Naive B cell (primary cell): Measurements from ENCODE around the gene CAPN13. TPM values are rescaled to one million over a fixed set of nuclear protein-coding genes. Genes with fewer than 3 reads are reported as not detected.
"Not testable (repeated sequence)": the region's sequence is repeated elsewhere in the genome, so short reads cannot be mapped to it uniquely, and the experiment has no call there.

Experiments used
- ATAC-seq, 2 donors: fragments of 150-1000 bp; cut with Tn5 transposase; 2 replicates each; pipeline ENCODE4 v1.10.0; 2021; ENCODE audit warnings: low read depth in 2 of 2, mild to moderate bottlenecking in 2 of 2, moderate library complexity in 2 of 2
- DNase-seq: peaks from one replicate; pipeline ENCODE4 v3.0.0; 2022
- H3K27ac Mint-ChIP-seq, 6 donors: one replicate each; pipeline ENCODE4 v1.8.0; 2020 to 2022; ENCODE audit warnings: mild to moderate bottlenecking in 6 of 6, mixed read lengths in 6 of 6, moderate library complexity in 5 of 6, inconsistent platforms in 2 of 6
- H3K27me3 Mint-ChIP-seq, 3 donors: one replicate each; pipeline ENCODE4 v1.8.0; 2021 to 2022; ENCODE audit warnings: mixed read lengths in 3 of 3, mild to moderate bottlenecking in 1 of 3
- H3K36me3 Mint-ChIP-seq, 2 donors: one replicate each; pipeline ENCODE4 v1.8.0; 2020 to 2022; ENCODE audit warnings: mixed read lengths in 2 of 2, inconsistent platforms in 1 of 2, mild to moderate bottlenecking in 1 of 2
- H3K4me1 Mint-ChIP-seq, 3 donors: one replicate each; pipeline ENCODE4 v1.8.0; 2020 to 2022; ENCODE audit warnings: mixed read lengths in 3 of 3, inconsistent platforms in 1 of 3, mild to moderate bottlenecking in 1 of 3, moderate library complexity in 1 of 3
- H3K4me3 Mint-ChIP-seq, 8 donors: one replicate each; pipeline ENCODE4 v1.8.0; 2020 to 2022; ENCODE audit warnings: mild to moderate bottlenecking in 8 of 8, mixed read lengths in 8 of 8, moderate library complexity in 8 of 8, inconsistent platforms in 2 of 8
- H3K9me3 Mint-ChIP-seq, 7 donors: one replicate each; pipeline ENCODE4 v1.8.0; 2020 to 2022; ENCODE audit warnings: mixed read lengths in 7 of 7, mild to moderate bottlenecking in 5 of 7, inconsistent platforms in 2 of 7, moderate library complexity in 1 of 7
- polyA plus RNA-seq, 6 donors: library from polyadenylated mRNA; unstranded; fragments of 300-500 nt; fragmentation: Illumina TruSeq; gene quantifications; one replicate each; pipeline ENCODE4 v1.2.3, GENCODE V29; 2021; ENCODE audit warnings: low read depth in 6 of 6

CAPN13 gene
- polyA plus RNA-seq, 6 donors from 2014 or later = not detected

GRCh38 chr2:30707304-30707903 lies 99.8 kb downstream of the CAPN13 start:
- Mint-ChIP-seq H3K4me3 (no peak overlapping the region), H3K9me3 (peaks cover 7 to 19% (median 10%) of the 10 kb centered on the region in 7 donors), H3K27me3 (peaks cover 0 to 7% (median 0%) of the 10 kb centered on the region in 3 donors), H3K36me3 (peaks cover 0 to 20% of the 10 kb centered on the region in 2 donors), H3K27ac (peak overlapping the region in 1 of 6 donors; percentile 4), H3K4me1 (peaks cover 9 to 20% (median 10%) of the 10 kb centered on the region in 3 donors)
- ATAC-seq (no peak), DNase-seq (no peak)

DNA sequence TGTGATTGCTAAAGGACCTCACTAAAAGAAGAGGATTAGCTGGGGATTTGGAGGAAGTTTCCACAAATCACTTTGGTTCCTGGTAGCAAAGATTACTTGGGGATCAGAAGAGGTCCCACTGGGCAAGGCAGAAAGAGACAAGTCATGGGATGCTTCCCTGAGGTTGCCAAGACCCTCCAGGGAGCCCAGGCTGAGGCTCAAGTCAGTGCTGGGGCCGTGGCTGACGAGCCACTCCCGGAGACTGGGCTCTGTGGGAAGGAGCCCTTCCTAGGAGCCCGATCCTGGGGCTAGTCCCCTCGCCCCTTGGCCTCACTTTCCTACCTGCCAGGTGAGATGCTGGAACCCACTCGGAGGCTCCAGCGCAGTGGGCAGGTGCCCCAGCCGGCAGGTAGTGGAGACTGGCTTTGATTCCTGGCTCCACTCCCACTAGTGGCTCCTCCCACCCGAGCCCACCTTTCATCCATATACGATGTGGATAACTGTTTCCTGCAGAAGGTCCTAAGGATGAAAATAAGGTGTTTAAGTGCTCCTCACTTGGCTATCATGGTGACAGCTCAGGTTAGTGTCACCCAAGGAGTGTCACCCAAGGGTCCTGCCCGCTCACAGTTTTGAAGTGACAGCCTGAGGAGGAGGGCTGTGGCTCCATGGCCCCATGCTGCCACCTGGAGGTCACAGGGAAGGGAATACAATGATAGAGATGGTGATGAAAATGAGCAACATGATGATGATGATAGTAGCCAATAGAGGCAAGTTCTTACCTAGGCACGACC lies 100.5 kb downstream of the CAPN13 start:
- DNase-seq (peak; percentile 65), ATAC-seq (peak; percentile 83 to 86)
- Mint-ChIP-seq H3K4me3 (peak overlapping the region in 1 of 8 donors; percentile 1), H3K9me3 (peaks cover 12 to 25% (median 17%) of the 10 kb centered on the region in 7 donors), H3K27me3 (peaks cover 0 to 11% (median 0%) of the 10 kb centered on the region in 3 donors), H3K36me3 (peaks cover 0 to 26% of the 10 kb centered on the region in 2 donors), H3K4me1 (peaks cover 7 to 17% (median 9%) of the 10 kb centered on the region in 3 donors), H3K27ac (peak overlapping the region in 2 of 6 donors; percentile 26 to 60)

DNA sequence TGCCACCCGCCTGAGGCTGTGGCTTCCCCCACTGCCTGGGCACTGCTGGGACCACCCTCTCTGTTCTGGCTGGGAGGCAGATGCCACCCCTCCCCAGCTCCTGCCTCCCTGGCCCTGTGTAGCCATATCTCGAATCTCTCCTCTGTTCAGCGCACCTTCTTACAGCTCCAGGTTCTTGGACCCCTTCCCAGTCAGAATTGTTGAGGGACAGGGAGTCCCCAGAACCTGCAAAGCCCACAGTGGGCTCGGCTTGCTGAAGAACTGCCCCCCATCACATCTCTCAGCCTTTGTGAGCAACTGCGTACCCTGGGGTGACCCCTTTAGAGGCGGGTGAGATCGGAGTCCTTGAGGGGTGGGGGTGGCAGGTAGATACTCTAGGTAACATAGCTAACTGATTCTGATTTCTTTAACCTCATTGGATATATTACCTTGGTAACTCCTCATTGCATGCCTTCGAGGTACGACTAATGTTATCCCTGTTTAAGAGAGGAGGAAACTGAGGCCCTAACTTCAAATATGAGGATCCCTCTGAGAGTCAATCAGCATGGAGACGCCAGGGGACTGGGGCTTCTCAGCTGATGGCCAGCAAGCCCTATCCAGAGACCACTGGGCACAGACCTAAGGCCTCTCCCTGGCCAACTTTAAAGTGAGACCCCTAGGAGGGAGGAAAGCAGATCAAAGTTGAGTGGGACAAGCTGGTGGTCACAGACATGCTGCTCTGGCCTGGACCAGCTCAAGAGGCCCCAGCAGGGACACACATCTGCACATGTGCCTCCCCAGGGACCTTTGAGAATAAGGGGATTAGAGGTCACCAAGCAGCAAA lies 101.3 kb downstream of the CAPN13 start:
- peaks cover 0 to 34% of the 10 kb centered on the region in 2 donors for H3K36me3 Mint-ChIP-seq
- no peak overlapping the region for H3K4me3 Mint-ChIP-seq
- peaks cover 0 to 11% (median 0%) of the 10 kb centered on the region in 3 donors for H3K27me3 Mint-ChIP-seq
- H3K9me3 Mint-ChIP-seq = peaks cover 16 to 33% (median 22%) of the 10 kb centered on the region in 7 donors
- ATAC-seq (no peak), DNase-seq (no peak)
- peak overlapping the region in 2 of 6 donors; percentile 26 to 36 for H3K27ac Mint-ChIP-seq
- peaks cover 5 to 15% (median 6%) of the 10 kb centered on the region in 3 donors for H3K4me1 Mint-ChIP-seq

GRCh38 chr2:30705056-30705455 lies 102.2 kb downstream of the CAPN13 start:
- ATAC-seq = no peak
- H3K9me3 Mint-ChIP-seq = peaks cover 16 to 35% (median 24%) of the 10 kb centered on the region in 7 donors
- DNase-seq = no peak
- H3K27ac Mint-ChIP-seq = peak overlapping the region in 1 of 6 donors; percentile 92
- peaks cover 0 to 11% (median 0%) of the 10 kb centered on the region in 3 donors for H3K27me3 Mint-ChIP-seq
- H3K4me1 Mint-ChIP-seq = peaks cover 5 to 15% (median 6%) of the 10 kb centered on the region in 3 donors
- peaks cover 0 to 35% of the 10 kb centered on the region in 2 donors for H3K36me3 Mint-ChIP-seq
- no peak overlapping the region for H3K4me3 Mint-ChIP-seq

- Mint-ChIP-seq H3K27ac (no peak overlapping the region), H3K4me1 (peaks cover 5 to 15% (median 6%) of the 10 kb centered on the region in 3 donors), H3K27me3 (peaks cover 0 to 11% (median 0%) of the 10 kb centered on the region in 3 donors), H3K4me3 (no peak overlapping the region), H3K9me3 (peaks cover 16 to 35% (median 24%) of the 10 kb centered on the region in 7 donors), H3K36me3 (peaks cover 0 to 35% of the 10 kb centered on the region in 2 donors)
- ATAC-seq = no peak
- no peak for DNase-seq
Observed at GRCh38 chr2:30704309-30705020, 102.8 kb downstream of the CAPN13 start.

- Mint-ChIP-seq H3K4me3 (no peak overlapping the region), H3K27me3 (peaks cover 0 to 11% (median 0%) of the 10 kb centered on the region in 3 donors), H3K4me1 (peaks cover 5 to 15% (median 6%) of the 10 kb centered on the region in 3 donors), H3K27ac (no peak overlapping the region), H3K9me3 (peaks cover 16 to 35% (median 28%) of the 10 kb centered on the region in 7 donors), H3K36me3 (peaks cover 0 to 35% of the 10 kb centered on the region in 2 donors)
- DNase-seq (no peak), ATAC-seq (no peak)
Observed at GRCh38 chr2:30702694-30703093, 104.6 kb downstream of the CAPN13 start.

DNA sequence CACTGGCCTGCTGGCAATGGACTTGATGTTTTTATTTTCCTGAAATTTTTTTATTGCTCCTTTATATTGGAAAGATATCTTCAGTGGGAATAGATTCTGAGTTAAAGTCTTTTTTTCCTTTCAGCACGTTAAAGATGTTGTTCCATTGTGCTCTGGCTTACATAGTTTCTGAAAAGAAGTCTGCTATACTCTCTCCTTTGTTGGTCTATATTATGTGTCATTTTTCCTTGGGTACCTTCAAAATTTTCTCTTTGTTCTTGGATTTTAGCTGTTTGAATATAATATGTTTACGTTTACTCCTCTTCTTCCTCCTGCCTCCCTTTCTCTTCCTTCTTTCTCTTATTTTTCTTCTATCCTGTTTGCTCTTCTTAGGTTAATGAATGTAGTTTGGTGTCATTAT lies 105.5 kb downstream of the CAPN13 start:
- Mint-ChIP-seq H3K27ac (peak overlapping the region in 2 of 6 donors; percentile 36 to 40), H3K9me3 (peaks cover 16 to 35% (median 30%) of the 10 kb centered on the region in 7 donors), H3K4me1 (peaks cover under 1 to 9% (median 3%) of the 10 kb centered on the region in 3 donors), H3K27me3 (peaks cover 0 to 11% (median 0%) of the 10 kb centered on the region in 3 donors), H3K4me3 (no peak overlapping the region), H3K36me3 (peaks cover 0 to 35% of the 10 kb centered on the region in 2 donors)
- no peak for DNase-seq
- ATAC-seq = no peak

- H3K4me1 Mint-ChIP-seq, ATAC-seq, DNase-seq, H3K4me3 Mint-ChIP-seq: not testable (repeated sequence)
- Mint-ChIP-seq H3K36me3 (peaks cover 0 to 16% of the 10 kb centered on the region in 2 donors), H3K27me3 (peaks cover 0 to 19% (median 18%) of the 10 kb centered on the region in 3 donors), H3K9me3 (peaks cover 6 to 21% (median 17%) of the 10 kb centered on the region in 7 donors), H3K27ac (peak overlapping the region in 1 of 6 donors; percentile 34)
Observed at GRCh38 chr2:30697242-30698103, 109.8 kb downstream of the CAPN13 start.

DNA sequence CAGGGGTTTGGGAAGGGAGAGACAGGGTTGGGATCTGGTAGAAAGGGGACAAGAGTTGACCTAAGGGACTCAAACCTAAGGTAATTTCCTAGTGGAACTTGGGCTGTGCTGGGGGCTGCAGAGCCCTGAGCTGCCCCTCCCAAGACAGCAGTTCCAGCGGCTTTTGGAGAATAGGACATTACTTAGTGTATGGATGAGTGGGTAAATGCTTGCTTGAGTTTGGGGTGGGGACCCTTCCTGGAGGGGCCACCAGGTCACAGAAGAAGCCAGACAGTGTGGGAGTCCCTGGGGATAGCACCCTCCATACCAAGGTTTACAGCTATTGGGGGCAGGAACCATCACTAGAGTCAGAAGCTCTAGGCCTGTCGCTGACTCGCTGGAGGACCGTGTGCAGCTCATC lies 111.5 kb downstream of the CAPN13 start:
- Mint-ChIP-seq H3K36me3 (no peaks in the 10 kb centered on the region), H3K4me3 (no peak overlapping the region), H3K4me1 (no peaks in the 10 kb centered on the region), H3K9me3 (peaks cover 0 to 7% (median under 1%) of the 10 kb centered on the region in 7 donors), H3K27ac (no peak overlapping the region), H3K27me3 (peaks cover 0 to 18% (median 15%) of the 10 kb centered on the region in 3 donors)
- DNase-seq (no peak), ATAC-seq (no peak)

- Mint-ChIP-seq H3K4me1 (no peaks in the 10 kb centered on the region), H3K36me3 (no peaks in the 10 kb centered on the region), H3K27me3 (peaks cover 0 to 18% (median 15%) of the 10 kb centered on the region in 3 donors), H3K9me3 (peaks cover 0 to 7% (median 0%) of the 10 kb centered on the region in 7 donors), H3K27ac (no peak overlapping the region), H3K4me3 (no peak overlapping the region)
- DNase-seq (no peak), ATAC-seq (no peak)
Observed at GRCh38 chr2:30694286-30695055, 112.8 kb downstream of the CAPN13 start.

GRCh38 chr2:30693821-30694281 lies 113.4 kb downstream of the CAPN13 start:
- no peak for ATAC-seq
- Mint-ChIP-seq H3K27ac (no peak overlapping the region), H3K4me3 (no peak overlapping the region), H3K9me3 (peaks cover 0 to 7% (median 0%) of the 10 kb centered on the region in 7 donors), H3K27me3 (peaks cover 0 to 18% (median 15%) of the 10 kb centered on the region in 3 donors), H3K4me1 (no peaks in the 10 kb centered on the region), H3K36me3 (no peaks in the 10 kb centered on the region)
- no peak for DNase-seq
